Esophagus squamous epithelium (tissue), 4 donors: ENCODE data around the gene ELP4.

Experiments
- POLR2A ChIP-seq, 4 donors: fragments of 450-650 bp; IDR thresholded peaks; one replicate each; pipeline ENCODE4 v1.6.1; 2017; ENCODE audit warnings: antibody characterized with exemption in 4 of 4, mild to moderate bottlenecking in 4 of 4, moderate library complexity in 3 of 4
- TF ChIP-seq, protein P1 (sequence below), 6 experiments: fragments of 450-650 bp in 4 of 6; fragments of 200-600 bp in 2 of 6; sonication (generic) in 2 of 6; IDR thresholded peaks; one replicate each; pipeline ENCODE4 v1.5.1; 2016 to 2019; ENCODE audit warnings: antibody characterized with exemption in 6 of 6, mild to moderate bottlenecking in 4 of 6, moderate library complexity in 4 of 6

DNA sequence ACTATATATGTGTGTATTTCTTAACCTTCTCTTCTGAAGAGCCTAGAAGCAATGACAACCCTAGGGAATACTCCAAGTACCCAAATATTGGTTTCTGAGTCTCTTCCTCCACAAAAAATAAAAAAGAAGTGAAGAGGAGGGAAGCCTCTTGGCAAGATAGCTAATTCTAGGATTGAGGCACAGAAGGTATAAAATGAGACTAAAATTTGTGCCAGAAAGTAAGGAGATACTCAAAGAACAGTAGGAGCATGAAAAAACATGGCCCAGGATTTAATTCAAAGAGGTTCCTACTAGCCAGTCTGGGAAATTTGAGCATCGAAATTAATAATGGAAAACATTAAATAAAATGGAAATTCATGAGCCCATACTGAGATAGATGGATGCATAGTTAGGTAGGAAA lies 189.5 kb downstream of the ELP4 start:
- TF ChIP-seq, protein P1, sequence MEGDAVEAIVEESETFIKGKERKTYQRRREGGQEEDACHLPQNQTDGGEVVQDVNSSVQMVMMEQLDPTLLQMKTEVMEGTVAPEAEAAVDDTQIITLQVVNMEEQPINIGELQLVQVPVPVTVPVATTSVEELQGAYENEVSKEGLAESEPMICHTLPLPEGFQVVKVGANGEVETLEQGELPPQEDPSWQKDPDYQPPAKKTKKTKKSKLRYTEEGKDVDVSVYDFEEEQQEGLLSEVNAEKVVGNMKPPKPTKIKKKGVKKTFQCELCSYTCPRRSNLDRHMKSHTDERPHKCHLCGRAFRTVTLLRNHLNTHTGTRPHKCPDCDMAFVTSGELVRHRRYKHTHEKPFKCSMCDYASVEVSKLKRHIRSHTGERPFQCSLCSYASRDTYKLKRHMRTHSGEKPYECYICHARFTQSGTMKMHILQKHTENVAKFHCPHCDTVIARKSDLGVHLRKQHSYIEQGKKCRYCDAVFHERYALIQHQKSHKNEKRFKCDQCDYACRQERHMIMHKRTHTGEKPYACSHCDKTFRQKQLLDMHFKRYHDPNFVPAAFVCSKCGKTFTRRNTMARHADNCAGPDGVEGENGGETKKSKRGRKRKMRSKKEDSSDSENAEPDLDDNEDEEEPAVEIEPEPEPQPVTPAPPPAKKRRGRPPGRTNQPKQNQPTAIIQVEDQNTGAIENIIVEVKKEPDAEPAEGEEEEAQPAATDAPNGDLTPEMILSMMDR (IDR thresholded peaks at IDR 0.05): no peak
- no peak for TF ChIP-seq POLR2A (IDR thresholded peaks at IDR 0.05)
